IMR-90 (cell line): Measurements from ENCODE around the gene SMCO4. TPM values are rescaled to one million over a fixed set of nuclear protein-coding genes. Genes with fewer than 3 reads are reported as not detected.

ENCODE experiments used
- ATAC-seq: fragments of 200-7000 bp; cut with Tn5 transposase; 2 replicates; pipeline ENCODE4 v1.9.1; 2020; ENCODE audit warnings: low read depth, mild to moderate bottlenecking, moderate library complexity
- BruUV-seq: library from RNA; stranded (reverse); fragments of 400-500 nt; replicated peaks from 2 replicates; lab custom pipeline; 2021; lab: Mats Ljungman, UMichigan
- CTCF ChIA-PET: fragments of 300-600 bp; formaldehyde crosslinking; extraction: SDS; loops from one replicate; lab custom pipeline; 2021; ENCODE audit warnings: antibody characterized with exemption; lab: Yijun Ruan, JAX
- POLR2A ChIA-PET: fragments of 300-600 bp; sonication (Branson Sonifier 250); formaldehyde crosslinking; loops from one replicate; lab custom pipeline; 2022; ENCODE audit warnings: antibody characterized with exemption; ENCODE audit not compliant: unreplicated experiment; lab: Charles Lee
- DNase-seq: peaks from one replicate; pipeline ENCODE4 v3.0.0; 2013
- H2AFZ ChIP-seq: replicated peaks from 2 replicates; pipeline ENCODE3; 2013; ENCODE audit warnings: low read length, mild to moderate bottlenecking; ENCODE audit not compliant: poor library complexity
- H2AK5ac ChIP-seq: 2 replicates; pipeline ENCODE4 v1.6.1; 2013; ENCODE audit warnings: low read depth, low read length, inconsistent platforms
- H2AK9ac ChIP-seq: replicated peaks from 2 replicates; pipeline ENCODE3; 2013; ENCODE audit warnings: mild to moderate bottlenecking, low read depth, low read length, moderate library complexity; ENCODE audit not compliant: poor library complexity
- H2BK120ac ChIP-seq: 2 replicates; pipeline ENCODE4 v1.6.1; 2013; ENCODE audit warnings: low read depth, low read length, inconsistent platforms
- H2BK15ac ChIP-seq: 3 replicates; pipeline ENCODE4 v1.6.1; 2013; ENCODE audit warnings: low read depth, low read length, inconsistent platforms
- H2BK20ac ChIP-seq: 2 replicates; pipeline ENCODE4 v1.6.1; 2013; ENCODE audit warnings: low read depth, mild to moderate bottlenecking, inconsistent platforms, low read length, moderate library complexity
- H2BK5ac ChIP-seq: 2 replicates; pipeline ENCODE4 v1.6.1; 2013; ENCODE audit warnings: mild to moderate bottlenecking, low read depth, low read length, inconsistent platforms; ENCODE audit not compliant: poor library complexity, severe bottlenecking
- H3K14ac ChIP-seq: replicated peaks from 2 replicates; pipeline ENCODE4 v1.6.1; 2013; ENCODE audit warnings: low read depth, low read length, inconsistent platforms
- H3K18ac ChIP-seq: 2 replicates; pipeline ENCODE4 v1.6.1; 2013; ENCODE audit warnings: low read depth, low read length, control low read depth
- H3K23ac ChIP-seq: 2 replicates; pipeline ENCODE4 v1.6.1; 2013; ENCODE audit warnings: low read depth, low read length, inconsistent platforms
- H3K27ac ChIP-seq: 2 replicates; pipeline ENCODE4 v1.5.1; 2013; ENCODE audit warnings: mild to moderate bottlenecking, control low read depth, low read length; ENCODE audit not compliant: insufficient read depth
- H3K27me3 ChIP-seq: 2 replicates; pipeline ENCODE4 v1.6.1; 2013; ENCODE audit warnings: low read length; ENCODE audit not compliant: control insufficient read depth, insufficient read depth
- H3K36me3 ChIP-seq: 2 replicates; pipeline ENCODE4 v1.6.1; 2013; ENCODE audit warnings: low read length, mixed read lengths; ENCODE audit not compliant: control insufficient read depth, insufficient read depth
- H3K4ac ChIP-seq: 2 replicates; pipeline ENCODE4 v1.6.1; 2013; ENCODE audit warnings: low read depth, low read length, inconsistent platforms
- H3K4me1 ChIP-seq: 2 replicates; pipeline ENCODE4 v1.6.1; 2013; ENCODE audit warnings: low read length, mixed read lengths; ENCODE audit not compliant: control insufficient read depth, insufficient read depth
- H3K4me2 ChIP-seq: 2 replicates; pipeline ENCODE4 v1.6.1; 2013; ENCODE audit warnings: low read depth, mild to moderate bottlenecking, control low read depth, low read length, moderate library complexity
- H3K4me3 ChIP-seq: 2 replicates; pipeline ENCODE4 v1.5.1; 2013; ENCODE audit warnings: low read depth, mild to moderate bottlenecking, control low read depth, low read length, moderate library complexity; ENCODE audit not compliant: insufficient read depth
- H3K56ac ChIP-seq: 2 replicates; pipeline ENCODE4 v1.6.1; 2013; ENCODE audit warnings: low read length, inconsistent platforms; ENCODE audit not compliant: insufficient read depth; ENCODE audit errors: extremely low read depth
- H3K79me1 ChIP-seq, 2 experiments: 2 replicates each; pipeline ENCODE4 v1.6.1; 2013; ENCODE audit warnings: low read length in 2 of 2, inconsistent platforms in 1 of 2, low read depth in 1 of 2
- H3K9ac ChIP-seq: 2 replicates; pipeline ENCODE4 v1.6.1; 2013; ENCODE audit warnings: low read depth, low read length, control low read depth
- H3K9me1 ChIP-seq: 2 replicates; pipeline ENCODE4 v1.6.1; 2013; ENCODE audit warnings: low read length, inconsistent platforms; ENCODE audit not compliant: insufficient read depth
- H3K9me3 ChIP-seq: 2 replicates; pipeline ENCODE4 v1.6.1; 2013; ENCODE audit warnings: low read length; ENCODE audit not compliant: control insufficient read depth, insufficient read depth
- H4K20me1 ChIP-seq: 2 replicates; pipeline ENCODE4 v1.6.1; 2013; ENCODE audit warnings: low read length, inconsistent platforms; ENCODE audit not compliant: insufficient read depth
- H4K5ac ChIP-seq: 2 replicates; pipeline ENCODE4 v1.6.1; 2013; ENCODE audit warnings: mild to moderate bottlenecking, low read depth, low read length, control low read depth
- H4K8ac ChIP-seq, 2 experiments: 2 replicates each; pipeline ENCODE4 v1.6.1; 2013; ENCODE audit warnings: low read depth in 2 of 2, low read length in 2 of 2, control low read depth in 1 of 2, inconsistent platforms in 1 of 2
- H4K91ac ChIP-seq: 2 replicates; pipeline ENCODE4 v1.6.1; 2013; ENCODE audit warnings: low read depth, low read length, inconsistent platforms; ENCODE audit not compliant: insufficient read depth
- BHLHE40 ChIP-seq: fragments of 150-350 bp; IDR thresholded peaks from 2 replicates; pipeline ENCODE4 v1.6.1; 2016; ENCODE audit warnings: mild to moderate bottlenecking, low read depth, low read length
- CEBPB ChIP-seq: IDR thresholded peaks from 2 replicates; pipeline ENCODE4 v1.6.1; 2012; ENCODE audit warnings: low read depth, low read length, improper control_type of control experiment
- CHD1 ChIP-seq: IDR thresholded peaks from 2 replicates; pipeline ENCODE4 v1.6.1; 2012; ENCODE audit warnings: low read depth, low read length, improper control_type of control experiment
- CTCF ChIP-seq: conservative IDR thresholded peaks from 2 replicates; pipeline ENCODE4 v1.5.1; 2012; ENCODE audit warnings: mild to moderate bottlenecking, low read depth, low read length, improper control_type of control experiment
- ELK1 ChIP-seq: fragments of 150-350 bp; IDR thresholded peaks from 2 replicates; pipeline ENCODE4 v1.6.1; 2016; ENCODE audit warnings: low read depth, mild to moderate bottlenecking, low read length, moderate library complexity, borderline replicate concordance
- FOS ChIP-seq: fragments of 150-350 bp; IDR thresholded peaks from 2 replicates; pipeline ENCODE4 v1.6.1; 2016; ENCODE audit warnings: low read depth, low read length
- MAFK ChIP-seq: IDR thresholded peaks from 2 replicates; pipeline ENCODE4 v1.6.1; 2012; ENCODE audit warnings: low read depth, low read length, improper control_type of control experiment
- MAZ ChIP-seq: IDR thresholded peaks from 2 replicates; pipeline ENCODE4 v1.6.1; 2012; ENCODE audit warnings: low read depth, mild to moderate bottlenecking, low read length, improper control_type of control experiment, moderate library complexity, borderline replicate concordance
- MXI1 ChIP-seq: IDR thresholded peaks from 2 replicates; pipeline ENCODE4 v1.6.1; 2012; ENCODE audit warnings: low read depth, mild to moderate bottlenecking, low read length, moderate library complexity, borderline replicate concordance
- NFE2L2 ChIP-seq: fragments of 150-350 bp; IDR thresholded peaks from 2 replicates; pipeline ENCODE4 v1.6.1; 2016; ENCODE audit warnings: low read depth, mild to moderate bottlenecking, low read length
- POLR2A ChIP-seq: IDR thresholded peaks from 2 replicates; pipeline ENCODE4 v1.6.1; 2012; ENCODE audit warnings: mild to moderate bottlenecking, low read depth, low read length
- RAD21 ChIP-seq: IDR thresholded peaks from 2 replicates; pipeline ENCODE4 v1.6.1; 2012; ENCODE audit warnings: low read length, improper control_type of control experiment
- RCOR1 ChIP-seq: IDR thresholded peaks from 2 replicates; pipeline ENCODE4 v1.6.1; 2012; ENCODE audit warnings: mild to moderate bottlenecking, low read length, improper control_type of control experiment; ENCODE audit not compliant: insufficient replicate concordance
- RFX5 ChIP-seq: IDR thresholded peaks from 2 replicates; pipeline ENCODE4 v1.8.0; 2012; ENCODE audit warnings: low read depth, mild to moderate bottlenecking, low read length, moderate library complexity
- SMC3 ChIP-seq: fragments of 150-350 bp; IDR thresholded peaks from 2 replicates; pipeline ENCODE4 v1.6.1; 2016; ENCODE audit warnings: low read depth, mild to moderate bottlenecking, antibody characterized with exemption, low read length, moderate library complexity
- USF2 ChIP-seq: fragments of 150-350 bp; IDR thresholded peaks from 2 replicates; pipeline ENCODE4 v1.6.1; 2017; ENCODE audit warnings: mild to moderate bottlenecking, antibody characterized with exemption, low read length, low read depth
- WGBS, 2 experiments: methylation state at CpG; one replicate each; pipeline versions ENCODE4 v1.1.5 to v1.1.7; 2013; ENCODE audit warnings: missing lambda C conversion rate in 2 of 2; ENCODE audit not compliant: insufficient read length in 1 of 2; ENCODE audit errors: extremely low coverage in 2 of 2; 5-methylcytosine and 5-hydroxymethylcytosine counted together
- dilution Hi-C: fragments of 300-500 bp; cut with HindIII; formaldehyde crosslinking; loops from one replicate; pipeline ENCODE4 v1.14.3; 2018; ENCODE audit warnings: low sequenced_read_pairs; ENCODE audit not compliant: unreplicated experiment
- in situ Hi-C: fragments of 300-500 bp; cut with MboI; formaldehyde crosslinking; loops from 3 replicates; pipeline ENCODE4 v1.14.3; 2019; ENCODE audit warnings: low sequenced_read_pairs, inconsistent platforms, mixed read lengths
- intact Hi-C: fragments of 100-400 bp; cut with micrococcal nuclease; formaldehyde crosslinking; loops from 2 replicates; pipeline ENCODE4 v1.10.0; 2022
- polyA plus RNA-seq, 3 experiments: library from polyadenylated mRNA; depleted of rRNA; stranded (reverse); fragments of >200 nt; gene quantifications; 2 replicates each; pipeline ENCODE4 v1.2.3, GENCODE V29; 2012; ENCODE audit warnings: low replicate concordance in 1 of 3
- total RNA-seq: library from RNA; depleted of rRNA; stranded (reverse); fragments of >200 nt; gene quantifications from 2 replicates; pipeline ENCODE4 v1.2.3, GENCODE V29; 2012

Gene SMCO4
- total and polyA plus RNA-seq, 2 of the 4 experiments (the other 2 are of a cell fraction): 2.2 to 17.7 TPM

- Histone ChIP-seq H4K5ac (no peak overlapping the region), H3K27me3 (peaks cover 7% of the 10 kb centered on the region), H3K14ac (no peak overlapping the region), H3K9ac (no peak overlapping the region), H3K9me1 (no peaks in the 10 kb centered on the region), H4K8ac (no peak overlapping the region), H3K4me2 (no peak overlapping the region), H3K79me1 (no peaks in the 10 kb centered on the region), H4K91ac (no peak overlapping the region), H3K4me1 (no peaks in the 10 kb centered on the region), H3K23ac (no peak overlapping the region), H2AK9ac (no peak overlapping the region), H4K20me1 (no peaks in the 10 kb centered on the region), H3K4ac (no peak overlapping the region), H3K27ac (no peak overlapping the region), H2AK5ac (no peak overlapping the region), H2BK120ac (no peak overlapping the region), H3K9me3 (no peaks in the 10 kb centered on the region), H3K36me3 (no peaks in the 10 kb centered on the region), H2BK20ac (no peak overlapping the region), H2BK5ac (no peak overlapping the region), H3K56ac (no peak overlapping the region), H3K18ac (no peak overlapping the region), H2BK15ac (no peak overlapping the region), H2AFZ (no peak overlapping the region), H3K4me3 (no peak overlapping the region)
- no peak for ATAC-seq
- DNase-seq: no peak
- in situ Hi-C loops: no loop called here
- 60% methylated on average over 1 of the region's 3 CpGs; no CpG with 5 or more reads in 1 of the 2 experiments for WGBS, 2 experiments
- ChIA-PET CTCF (no interaction called here), POLR2A (interaction anchor here (0.5 kb wide), 1 partner anchor 445 kb away, joined by 5 read pairs; no protein-coding TSS in a partner anchor)
- dilution Hi-C loops: no loop called here
- BruUV-seq: no TSS peak
- intact Hi-C loops: no loop called here
- TF ChIP-seq USF2: no peak
- no peak for TF ChIP-seq RCOR1
- no peak for TF ChIP-seq ELK1
- TF ChIP-seq MXI1: no peak
- TF ChIP-seq FOS: no peak
- no peak for TF ChIP-seq MAZ
- no peak for TF ChIP-seq MAFK
- TF ChIP-seq SMC3: no peak
- TF ChIP-seq CEBPB: no peak
- TF ChIP-seq CTCF: no peak
- TF ChIP-seq RFX5: no peak
- no peak for TF ChIP-seq POLR2A
- no peak for TF ChIP-seq BHLHE40
- no peak for TF ChIP-seq RAD21
- TF ChIP-seq NFE2L2: no peak
- TF ChIP-seq CHD1: no peak
Observed at GRCh38 chr11:93559681-93560080, 16.5 kb upstream of the SMCO4 start.
